A549 (cell line): ENCODE data around the gene SPSB1.

Experiments used
- BHLHE40 ChIP-seq: IDR thresholded peaks from 2 replicates; pipeline ENCODE4 v1.6.1; 2012; ENCODE audit warnings: low read depth, low read length, inconsistent platforms
- ELK1 ChIP-seq: fragments of 150-350 bp; IDR thresholded peaks from 2 replicates; pipeline ENCODE4 v1.6.1; 2014; ENCODE audit warnings: low read depth, mild to moderate bottlenecking, low read length
- HMGXB4 ChIP-seq: fragments of 250-450 bp; sonication (Bioruptor Pico); IDR thresholded peaks from 2 replicates; pipeline ENCODE4 v1.5.0; 2021; ENCODE audit warnings: mild to moderate bottlenecking, moderate library complexity, borderline replicate concordance
- POLR2A ChIP-seq: IDR thresholded peaks from 2 replicates; pipeline ENCODE4 v1.6.1; 2012; ENCODE audit warnings: mild to moderate bottlenecking, low read length
- SREBF2 ChIP-seq: fragments of 450-650 bp; IDR thresholded peaks from 2 replicates; pipeline ENCODE4 v1.6.1; 2014; ENCODE audit warnings: mild to moderate bottlenecking, moderate library complexity
- ZSCAN20 ChIP-seq: fragments of 250-450 bp; sonication (Bioruptor Pico); IDR thresholded peaks from 2 replicates; pipeline ENCODE4 v1.8.0; 2022; ENCODE audit warnings: mild to moderate bottlenecking, moderate library complexity
- TF ChIP-seq, protein P1 (sequence below): IDR thresholded peaks from 2 replicates; pipeline ENCODE4 v1.6.1; 2012
- TF ChIP-seq, protein P2 (sequence below): fragments of >200 bp; sonication (Bioruptor Twin); formaldehyde crosslinking; IDR thresholded peaks from 3 replicates; pipeline ENCODE4 v1.5.1; 2016

- TF ChIP-seq ZSCAN20 (CRISPR knock-in tag), result no peak
- no peak for TF ChIP-seq POLR2A
- no peak for TF ChIP-seq BHLHE40
- no peak for TF ChIP-seq SREBF2
- no peak for TF ChIP-seq ELK1
- TF ChIP-seq, protein P1, sequence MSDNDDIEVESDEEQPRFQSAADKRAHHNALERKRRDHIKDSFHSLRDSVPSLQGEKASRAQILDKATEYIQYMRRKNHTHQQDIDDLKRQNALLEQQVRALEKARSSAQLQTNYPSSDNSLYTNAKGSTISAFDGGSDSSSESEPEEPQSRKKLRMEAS, result no peak
- no peak for TF ChIP-seq HMGXB4 (CRISPR knock-in tag)
- TF ChIP-seq, protein P2, sequence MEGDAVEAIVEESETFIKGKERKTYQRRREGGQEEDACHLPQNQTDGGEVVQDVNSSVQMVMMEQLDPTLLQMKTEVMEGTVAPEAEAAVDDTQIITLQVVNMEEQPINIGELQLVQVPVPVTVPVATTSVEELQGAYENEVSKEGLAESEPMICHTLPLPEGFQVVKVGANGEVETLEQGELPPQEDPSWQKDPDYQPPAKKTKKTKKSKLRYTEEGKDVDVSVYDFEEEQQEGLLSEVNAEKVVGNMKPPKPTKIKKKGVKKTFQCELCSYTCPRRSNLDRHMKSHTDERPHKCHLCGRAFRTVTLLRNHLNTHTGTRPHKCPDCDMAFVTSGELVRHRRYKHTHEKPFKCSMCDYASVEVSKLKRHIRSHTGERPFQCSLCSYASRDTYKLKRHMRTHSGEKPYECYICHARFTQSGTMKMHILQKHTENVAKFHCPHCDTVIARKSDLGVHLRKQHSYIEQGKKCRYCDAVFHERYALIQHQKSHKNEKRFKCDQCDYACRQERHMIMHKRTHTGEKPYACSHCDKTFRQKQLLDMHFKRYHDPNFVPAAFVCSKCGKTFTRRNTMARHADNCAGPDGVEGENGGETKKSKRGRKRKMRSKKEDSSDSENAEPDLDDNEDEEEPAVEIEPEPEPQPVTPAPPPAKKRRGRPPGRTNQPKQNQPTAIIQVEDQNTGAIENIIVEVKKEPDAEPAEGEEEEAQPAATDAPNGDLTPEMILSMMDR, result no peak
Observed at GRCh38 chr1:9243066-9243739, 49.5 kb upstream of the SPSB1 start.
